ENCODE measurements around the gene KRT83. TPM values are rescaled to one million over a fixed set of nuclear protein-coding genes. Genes with fewer than 3 reads are reported as not detected.

KRT83 gene
- total RNA-seq, 1 experiment from 2014 or later: not detected

DNA sequence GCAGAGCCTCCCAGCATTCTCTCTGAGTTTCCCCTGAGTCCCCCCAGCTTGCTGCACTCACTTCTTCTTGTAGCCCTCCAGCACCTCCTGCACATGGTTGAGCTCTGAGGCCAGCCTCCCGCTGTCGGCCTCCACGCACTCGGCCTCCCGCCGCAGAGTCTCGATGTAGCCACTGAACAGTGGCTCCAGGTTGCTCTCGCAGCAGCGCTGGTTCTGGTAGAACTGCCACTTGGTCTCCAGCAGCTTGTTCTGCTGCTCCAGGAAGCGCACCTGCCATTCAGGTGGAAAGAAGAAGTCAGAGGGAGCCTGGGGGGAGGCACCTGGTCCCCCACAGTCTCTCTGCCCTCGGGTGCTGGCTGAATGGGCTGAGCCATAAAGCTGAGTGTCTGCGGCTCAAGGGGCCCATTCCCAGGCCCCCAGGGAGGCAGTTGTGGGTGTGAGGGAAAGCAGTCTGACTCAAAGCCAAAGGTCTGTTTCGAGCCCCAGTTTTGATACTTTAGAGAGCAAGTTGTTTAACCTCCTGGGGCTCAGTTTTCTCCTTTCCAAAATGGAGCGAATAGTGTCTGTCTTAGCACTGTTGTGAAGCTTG, 43.8 kb upstream of the KRT83 start:
- CTCF ChIA-PET: interaction anchor here (1.1 kb wide), 1 partner anchor 515 kb away, joined by 3 read pairs; no protein-coding TSS in a partner anchor
- TF ChIP-seq, protein P1, sequence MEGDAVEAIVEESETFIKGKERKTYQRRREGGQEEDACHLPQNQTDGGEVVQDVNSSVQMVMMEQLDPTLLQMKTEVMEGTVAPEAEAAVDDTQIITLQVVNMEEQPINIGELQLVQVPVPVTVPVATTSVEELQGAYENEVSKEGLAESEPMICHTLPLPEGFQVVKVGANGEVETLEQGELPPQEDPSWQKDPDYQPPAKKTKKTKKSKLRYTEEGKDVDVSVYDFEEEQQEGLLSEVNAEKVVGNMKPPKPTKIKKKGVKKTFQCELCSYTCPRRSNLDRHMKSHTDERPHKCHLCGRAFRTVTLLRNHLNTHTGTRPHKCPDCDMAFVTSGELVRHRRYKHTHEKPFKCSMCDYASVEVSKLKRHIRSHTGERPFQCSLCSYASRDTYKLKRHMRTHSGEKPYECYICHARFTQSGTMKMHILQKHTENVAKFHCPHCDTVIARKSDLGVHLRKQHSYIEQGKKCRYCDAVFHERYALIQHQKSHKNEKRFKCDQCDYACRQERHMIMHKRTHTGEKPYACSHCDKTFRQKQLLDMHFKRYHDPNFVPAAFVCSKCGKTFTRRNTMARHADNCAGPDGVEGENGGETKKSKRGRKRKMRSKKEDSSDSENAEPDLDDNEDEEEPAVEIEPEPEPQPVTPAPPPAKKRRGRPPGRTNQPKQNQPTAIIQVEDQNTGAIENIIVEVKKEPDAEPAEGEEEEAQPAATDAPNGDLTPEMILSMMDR (conservative IDR thresholded peaks at IDR 0.05; ENCODE audit: low read depth, low read length): no peak
- no peak for TF ChIP-seq EZH2 (IDR thresholded peaks at IDR 0.05; ENCODE audit: borderline replicate concordance, low read depth, low read length, poor library complexity, severe bottlenecking)
- Histone ChIP-seq H3K27me3 (replicated peaks; ENCODE audit: insufficient read depth, low read depth, low read length, poor library complexity) (no peaks in the 10 kb centered on the region), H3K27ac (ENCODE audit: low read depth, low read length, poor library complexity, severe bottlenecking) (no peak overlapping the region), H3K36me3 (ENCODE audit: insufficient read depth, low read length, poor library complexity, severe bottlenecking) (no peaks in the 10 kb centered on the region), H3K9me3 (ENCODE audit: low read depth, low read length, poor library complexity, severe bottlenecking) (no peaks in the 10 kb centered on the region), H3K4me1 (ENCODE audit: insufficient read depth, low read length, poor library complexity, severe bottlenecking) (no peaks in the 10 kb centered on the region), H3K4me3 (ENCODE audit: low read depth, low read length, poor library complexity, severe bottlenecking) (no peak overlapping the region)
- POLR2A ChIA-PET (ENCODE audit: low non-redundant PET): no interaction called here
- no TSS peak for BruUV-seq (replicated peaks)
- intact Hi-C loops (cut with micrococcal nuclease; ENCODE audit: unreplicated experiment): no loop called here
- DNase-seq (ENCODE audit: low spot score): no peak

DNA sequence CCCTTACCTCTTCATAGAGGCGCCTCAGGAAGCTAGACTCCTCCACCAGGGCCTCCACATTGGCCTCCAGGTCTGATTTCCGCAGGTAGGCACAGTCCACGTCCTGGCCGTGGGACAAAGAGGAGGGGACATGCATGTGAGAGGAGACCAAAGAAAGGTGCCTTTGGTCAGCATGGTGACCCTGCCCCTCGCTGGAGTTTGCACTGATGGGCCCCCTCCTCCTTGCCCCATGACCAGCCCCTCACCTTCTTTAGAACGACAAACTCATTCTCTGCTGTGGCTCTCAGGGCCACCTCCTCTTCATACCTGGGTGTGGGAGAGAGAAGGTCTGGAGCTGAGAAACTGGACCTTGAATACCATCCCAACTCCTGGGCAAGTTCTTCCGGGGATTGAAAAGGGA, 42.9 kb upstream of the KRT83 start:
- ChIA-PET POLR2A (ENCODE audit: low non-redundant PET) (no interaction called here), CTCF (no interaction called here)
- H3K36me3 ChIP-seq (ENCODE audit: insufficient read depth, low read length, poor library complexity, severe bottlenecking): no peaks in the 10 kb centered on the region
- BruUV-seq (replicated peaks): no TSS peak
- H3K4me3 ChIP-seq (ENCODE audit: low read depth, low read length, poor library complexity, severe bottlenecking): no peak overlapping the region
- no peak for DNase-seq (ENCODE audit: low spot score)
- H3K27ac ChIP-seq (ENCODE audit: low read depth, low read length, poor library complexity, severe bottlenecking): no peak overlapping the region
- TF ChIP-seq, protein P1 (conservative IDR thresholded peaks at IDR 0.05; ENCODE audit: low read depth, low read length): no peak
- no peak for TF ChIP-seq EZH2 (IDR thresholded peaks at IDR 0.05; ENCODE audit: borderline replicate concordance, low read depth, low read length, poor library complexity, severe bottlenecking)
- peaks cover 2% of the 10 kb centered on the region for H3K4me1 ChIP-seq (ENCODE audit: insufficient read depth, low read length, poor library complexity, severe bottlenecking)
- intact Hi-C loops (cut with micrococcal nuclease; ENCODE audit: unreplicated experiment): no loop called here
- no peaks in the 10 kb centered on the region for H3K27me3 ChIP-seq (replicated peaks; ENCODE audit: insufficient read depth, low read depth, low read length, poor library complexity)
- no peaks in the 10 kb centered on the region for H3K9me3 ChIP-seq (ENCODE audit: low read depth, low read length, poor library complexity, severe bottlenecking)

DNA sequence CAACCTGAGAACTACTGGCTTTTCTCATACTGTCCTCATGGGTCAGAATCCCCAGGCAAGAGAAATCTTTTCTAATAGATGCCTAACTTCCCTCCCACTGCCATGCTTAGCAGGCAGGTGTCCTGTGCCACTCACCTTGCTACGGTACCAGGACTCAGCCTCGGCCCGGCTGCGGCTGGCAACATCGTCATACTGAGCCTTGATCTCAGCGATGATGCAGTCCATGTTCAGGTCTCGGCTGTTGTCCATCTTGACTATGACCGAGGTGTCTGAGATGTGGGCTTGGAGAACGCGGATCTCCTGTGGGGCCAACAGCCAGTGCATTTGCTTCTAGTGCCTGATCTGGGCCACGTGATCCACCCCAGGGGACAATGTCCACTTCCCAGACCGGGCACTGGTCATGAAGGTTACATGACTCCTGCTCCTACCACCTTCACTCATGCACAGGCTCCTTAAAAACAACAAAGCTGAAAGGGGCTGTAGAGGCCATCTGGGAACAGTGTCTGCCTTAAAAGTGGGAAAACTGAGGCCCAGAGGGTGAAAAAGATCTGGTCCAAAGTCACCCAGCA, 42.0 kb upstream of the KRT83 start:
- Histone ChIP-seq H3K4me1 (ENCODE audit: insufficient read depth, low read length, poor library complexity, severe bottlenecking) (peaks cover 11% of the 10 kb centered on the region), H3K4me3 (ENCODE audit: low read depth, low read length, poor library complexity, severe bottlenecking) (no peak overlapping the region), H3K36me3 (ENCODE audit: insufficient read depth, low read length, poor library complexity, severe bottlenecking) (no peaks in the 10 kb centered on the region), H3K27me3 (replicated peaks; ENCODE audit: insufficient read depth, low read depth, low read length, poor library complexity) (no peaks in the 10 kb centered on the region), H3K9me3 (ENCODE audit: low read depth, low read length, poor library complexity, severe bottlenecking) (no peaks in the 10 kb centered on the region), H3K27ac (ENCODE audit: low read depth, low read length, poor library complexity, severe bottlenecking) (no peak overlapping the region)
- POLR2A ChIA-PET (ENCODE audit: low non-redundant PET): no interaction called here
- CTCF ChIA-PET: no interaction called here
- no peak for DNase-seq (ENCODE audit: low spot score)
- intact Hi-C loops (cut with micrococcal nuclease; ENCODE audit: unreplicated experiment): no loop called here
- BruUV-seq (replicated peaks): no TSS peak
- TF ChIP-seq EZH2 (IDR thresholded peaks at IDR 0.05; ENCODE audit: borderline replicate concordance, low read depth, low read length, poor library complexity, severe bottlenecking): no peak
- TF ChIP-seq, protein P1 (conservative IDR thresholded peaks at IDR 0.05; ENCODE audit: low read depth, low read length): no peak

Measured in A673 (cell line).